Neural progenitor cell (in vitro differentiated cells): ENCODE results near the gene NDUFAF2. TPM values are rescaled to one million over a fixed set of nuclear protein-coding genes. Genes with fewer than 3 reads are reported as not detected.

Experiments
- DNase-seq: peaks from one replicate; pipeline ENCODE4 v3.0.0-alpha.2; 2016; ENCODE audit warnings: low spot score
- H2AFZ ChIP-seq: fragments of 200-600 bp; sonication (generic); replicated peaks from 2 replicates; pipeline ENCODE4 v1.6.1; 2016; ENCODE audit warnings: antibody characterized with exemption
- H3F3A ChIP-seq: fragments of 200-600 bp; sonication (generic); 2 replicates; pipeline ENCODE4 v1.6.1; 2016; ENCODE audit warnings: antibody characterized with exemption, low read depth
- H3K27ac ChIP-seq: fragments of 200-600 bp; sonication (generic); 2 replicates; pipeline ENCODE4 v1.5.1; 2016; ENCODE audit warnings: mild to moderate bottlenecking
- H3K27me3 ChIP-seq: fragments of 200-600 bp; sonication (generic); 2 replicates; pipeline ENCODE4 v1.6.1; 2016; ENCODE audit warnings: mild to moderate bottlenecking, moderate library complexity
- H3K36me3 ChIP-seq: fragments of 200-600 bp; sonication (generic); 2 replicates; pipeline ENCODE4 v1.5.1; 2016
- H3K4me1 ChIP-seq: fragments of 200-600 bp; sonication (generic); 2 replicates; pipeline ENCODE4 v1.6.1; 2016; ENCODE audit warnings: mixed run types
- H3K4me2 ChIP-seq: fragments of 200-600 bp; sonication (generic); 2 replicates; pipeline ENCODE4 v1.6.1; 2016
- H3K4me3 ChIP-seq: fragments of 200-600 bp; sonication (generic); 2 replicates; pipeline ENCODE4 v1.5.1; 2016
- H3K79me2 ChIP-seq: fragments of 200-600 bp; sonication (generic); 2 replicates; pipeline ENCODE4 v1.6.1; 2016; ENCODE audit warnings: low read depth
- H3K9ac ChIP-seq: fragments of 200-600 bp; sonication (generic); 2 replicates; pipeline ENCODE4 v1.6.1; 2016
- H3K9me3 ChIP-seq: fragments of 200-600 bp; sonication (generic); 2 replicates; pipeline ENCODE4 v1.5.1; 2016; ENCODE audit warnings: low read depth
- H4K20me1 ChIP-seq: fragments of 200-600 bp; sonication (generic); 2 replicates; pipeline ENCODE4 v1.6.1; 2016; ENCODE audit warnings: low read depth
- H3K27ac Mint-ChIP-seq: 3 replicates; pipeline ENCODE4 v1.8.0; 2021; ENCODE audit warnings: mixed read lengths
- H3K27me3 Mint-ChIP-seq: 2 replicates; pipeline ENCODE4 v1.8.0; 2022; ENCODE audit warnings: low read depth, mild to moderate bottlenecking, inconsistent platforms, moderate library complexity, mixed read lengths; ENCODE audit not compliant: insufficient read depth
- H3K36me3 Mint-ChIP-seq: 3 replicates; pipeline ENCODE4 v1.8.0; 2021; ENCODE audit warnings: mixed read lengths
- H3K4me1 Mint-ChIP-seq: 3 replicates; pipeline ENCODE4 v1.8.0; 2021; ENCODE audit warnings: mixed read lengths
- H3K4me3 Mint-ChIP-seq: 3 replicates; pipeline ENCODE4 v1.8.0; 2021; ENCODE audit warnings: mild to moderate bottlenecking, moderate library complexity, mixed read lengths
- H3K9me3 Mint-ChIP-seq: 3 replicates; pipeline ENCODE4 v1.8.0; 2020; ENCODE audit warnings: mixed read lengths
- CTCF ChIP-seq: fragments of 200-600 bp; sonication (generic); IDR thresholded peaks from 2 replicates; pipeline ENCODE4 v1.5.1; 2017; ENCODE audit warnings: antibody characterized with exemption, mild to moderate bottlenecking
- EZH2 ChIP-seq: fragments of 200-600 bp; sonication (generic); IDR thresholded peaks from 2 replicates; pipeline ENCODE4 v1.6.1; 2017; ENCODE audit warnings: antibody characterized with exemption, mild to moderate bottlenecking, moderate library complexity
- EZH2phosphoT487 ChIP-seq: fragments of 200-600 bp; sonication (generic); IDR thresholded peaks from 2 replicates; pipeline ENCODE4 v1.6.1; 2017; ENCODE audit warnings: antibody characterized with exemption
- total RNA-seq: library from RNA; depleted of rRNA; stranded (reverse); fragments of >200 nt; gene quantifications from 2 replicates; pipeline ENCODE4 v1.2.3, GENCODE V29; 2015; ENCODE audit warnings: low replicate concordance

Gene NDUFAF2
- total RNA-seq, 1 donor from 2014 or later, result 42.1 TPM

GRCh38 chr5:61097465-61097864, 152.5 kb downstream of the NDUFAF2 start:
- H3K4me3 ChIP-seq, result no peak overlapping the region
- no peak for TF ChIP-seq EZH2
- TF ChIP-seq EZH2phosphoT487, result no peak
- no peak for TF ChIP-seq CTCF
- H3K27me3 ChIP-seq, result no peaks in the 10 kb centered on the region
- Mint-ChIP-seq H3K4me1 (no peaks in the 10 kb centered on the region), H3K4me3 (no peak overlapping the region), H3K36me3 (peaks cover 9% of the 10 kb centered on the region), H3K9me3 (peaks cover 5% of the 10 kb centered on the region), H3K27me3 (peaks cover 2% of the 10 kb centered on the region), H3K27ac (no peak overlapping the region)
- no peaks in the 10 kb centered on the region for H3K36me3 ChIP-seq
- no peak overlapping the region for H3K27ac ChIP-seq
- no peak overlapping the region for H2AFZ ChIP-seq
- no peak for DNase-seq
- no peaks in the 10 kb centered on the region for H3K4me1 ChIP-seq
- peaks cover 5% of the 10 kb centered on the region for H3K9me3 ChIP-seq
- no peak overlapping the region for H3K4me2 ChIP-seq
- no peaks in the 10 kb centered on the region for H3K79me2 ChIP-seq
- no peaks in the 10 kb centered on the region for H4K20me1 ChIP-seq
- H3F3A ChIP-seq, result no peaks in the 10 kb centered on the region
- H3K9ac ChIP-seq, result no peak overlapping the region

DNA sequence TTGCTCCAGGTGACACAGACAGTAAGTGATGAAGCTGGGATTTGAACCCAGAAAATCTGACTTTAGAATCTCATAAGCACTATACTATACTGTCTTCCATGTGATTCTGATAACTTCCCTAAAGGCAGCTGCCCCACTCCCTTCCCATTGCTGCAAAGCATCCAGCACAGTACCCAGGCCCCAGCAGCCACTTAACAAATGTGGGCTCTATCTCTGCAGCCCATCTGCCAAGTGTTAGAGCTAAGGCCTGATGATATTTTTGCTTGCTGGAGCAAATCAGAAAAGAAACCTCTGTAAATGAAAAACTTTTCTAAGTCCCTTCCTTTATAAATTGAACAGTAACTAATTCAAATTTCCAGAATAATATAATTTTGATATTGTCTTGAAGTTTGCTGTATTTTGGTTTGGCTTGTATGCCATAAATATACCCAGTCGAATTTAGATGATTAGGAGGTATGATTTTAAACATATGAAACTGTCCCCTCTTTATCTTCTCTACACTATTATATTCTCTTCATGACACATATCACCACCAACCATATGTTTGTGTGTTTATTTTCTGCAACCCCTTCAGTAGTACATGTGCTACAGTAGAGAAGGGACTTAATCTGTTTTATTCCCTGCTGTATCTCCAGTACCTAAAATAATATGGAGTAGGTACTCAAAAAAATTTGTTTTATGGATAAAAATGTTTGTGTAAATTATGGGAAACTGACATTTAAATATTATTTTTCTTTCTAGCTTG, 153.4 kb downstream of the NDUFAF2 start:
- H3F3A ChIP-seq, result no peaks in the 10 kb centered on the region
- no peaks in the 10 kb centered on the region for H3K36me3 ChIP-seq
- TF ChIP-seq EZH2 (no peak), CTCF (no peak), EZH2phosphoT487 (no peak)
- Mint-ChIP-seq H3K9me3 (peaks cover 5% of the 10 kb centered on the region), H3K27me3 (peaks cover 2% of the 10 kb centered on the region), H3K27ac (no peak overlapping the region), H3K4me3 (no peak overlapping the region), H3K4me1 (no peaks in the 10 kb centered on the region), H3K36me3 (peaks cover 9% of the 10 kb centered on the region)
- H3K27ac ChIP-seq, result no peak overlapping the region
- no peak overlapping the region for H3K4me2 ChIP-seq
- H3K4me3 ChIP-seq, result no peak overlapping the region
- no peak overlapping the region for H2AFZ ChIP-seq
- H3K9me3 ChIP-seq, result peaks cover 9% of the 10 kb centered on the region
- no peaks in the 10 kb centered on the region for H4K20me1 ChIP-seq
- DNase-seq, result no peak
- no peak overlapping the region for H3K9ac ChIP-seq
- no peaks in the 10 kb centered on the region for H3K79me2 ChIP-seq
- no peaks in the 10 kb centered on the region for H3K4me1 ChIP-seq
- H3K27me3 ChIP-seq, result no peaks in the 10 kb centered on the region

GRCh38 chr5:61100437-61100836, 155.4 kb downstream of the NDUFAF2 start:
- Histone ChIP-seq H3F3A (no peaks in the 10 kb centered on the region), H2AFZ (no peak overlapping the region), H3K27me3 (no peaks in the 10 kb centered on the region), H3K4me1 (peaks cover 1% of the 10 kb centered on the region), H3K4me3 (no peak overlapping the region), H3K4me2 (no peak overlapping the region), H3K9ac (no peak overlapping the region), H4K20me1 (no peaks in the 10 kb centered on the region), H3K36me3 (no peaks in the 10 kb centered on the region), H3K27ac (no peak overlapping the region), H3K9me3 (peaks cover 9% of the 10 kb centered on the region), H3K79me2 (no peaks in the 10 kb centered on the region)
- Mint-ChIP-seq H3K27me3 (peaks cover 2% of the 10 kb centered on the region), H3K36me3 (peaks cover 9% of the 10 kb centered on the region), H3K9me3 (peaks cover 3% of the 10 kb centered on the region), H3K27ac (no peak overlapping the region), H3K4me1 (no peaks in the 10 kb centered on the region), H3K4me3 (no peak overlapping the region)
- no peak for TF ChIP-seq EZH2phosphoT487
- TF ChIP-seq EZH2, result no peak
- TF ChIP-seq CTCF, result no peak
- DNase-seq, result no peak
